GM19193 (cell line): Measurements from ENCODE around the gene CYP1A1.

ENCODE experiments used
- POLR2A ChIP-seq: IDR thresholded peaks from 4 replicates; pipeline ENCODE4 v1.6.1; 2011; ENCODE audit not compliant: insufficient read depth, insufficient read length; ENCODE audit errors: extremely low read depth

CYP1A1 gene

DNA sequence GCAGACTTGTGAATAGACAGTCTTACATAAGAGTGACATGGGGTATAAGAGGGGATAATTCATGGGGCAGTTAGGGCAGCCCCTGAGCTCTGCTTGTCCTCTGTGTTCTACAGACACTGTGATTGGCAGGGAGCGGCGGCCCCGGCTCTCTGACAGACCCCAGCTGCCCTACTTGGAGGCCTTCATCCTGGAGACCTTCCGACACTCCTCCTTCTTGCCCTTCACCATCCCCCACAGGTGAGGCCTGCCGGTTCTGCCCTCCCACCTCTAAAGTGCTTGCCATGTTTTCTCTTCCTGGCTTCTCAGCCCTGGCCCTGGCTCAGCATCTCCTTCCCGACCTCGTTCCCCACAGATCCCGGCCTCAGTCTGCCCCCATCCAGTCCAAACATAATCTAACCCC lies 26.7 kb upstream of the CYP1A1 start:
- no peak for TF ChIP-seq POLR2A

DNA sequence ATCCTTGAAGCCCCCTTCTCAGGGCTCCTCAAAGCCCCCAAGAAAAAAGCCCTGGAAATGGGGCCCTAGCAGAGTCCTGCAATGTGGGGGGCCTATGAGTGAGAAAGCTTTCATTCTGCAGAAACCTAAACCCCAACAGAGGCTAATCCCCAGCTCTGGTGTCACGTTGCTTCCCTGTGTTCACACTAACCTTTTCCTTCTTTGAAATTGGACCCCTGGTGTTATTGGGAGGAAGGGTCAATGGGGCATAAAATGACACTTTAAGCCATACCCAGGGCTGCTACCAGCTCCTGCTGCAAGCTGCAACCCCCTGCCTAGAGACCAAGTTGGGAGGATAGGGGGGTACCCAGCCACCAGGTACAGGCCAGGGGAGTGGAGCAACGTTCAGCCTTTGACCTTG lies 25.4 kb upstream of the CYP1A1 start:
- no peak for TF ChIP-seq POLR2A

DNA sequence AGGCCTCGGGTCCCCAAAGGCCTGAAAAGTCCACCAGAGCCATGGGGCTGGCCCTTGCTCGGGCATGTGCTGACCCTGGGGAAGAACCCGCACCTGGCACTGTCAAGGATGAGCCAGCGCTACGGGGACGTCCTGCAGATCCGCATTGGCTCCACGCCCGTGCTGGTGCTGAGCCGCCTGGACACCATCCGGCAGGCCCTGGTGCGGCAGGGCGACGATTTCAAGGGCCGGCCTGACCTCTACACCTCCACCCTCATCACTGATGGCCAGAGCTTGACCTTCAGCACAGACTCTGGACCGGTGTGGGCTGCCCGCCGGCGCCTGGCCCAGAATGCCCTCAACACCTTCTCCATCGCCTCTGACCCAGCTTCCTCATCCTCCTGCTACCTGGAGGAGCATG lies 24.5 kb upstream of the CYP1A1 start:
- TF ChIP-seq POLR2A, result no peak

DNA sequence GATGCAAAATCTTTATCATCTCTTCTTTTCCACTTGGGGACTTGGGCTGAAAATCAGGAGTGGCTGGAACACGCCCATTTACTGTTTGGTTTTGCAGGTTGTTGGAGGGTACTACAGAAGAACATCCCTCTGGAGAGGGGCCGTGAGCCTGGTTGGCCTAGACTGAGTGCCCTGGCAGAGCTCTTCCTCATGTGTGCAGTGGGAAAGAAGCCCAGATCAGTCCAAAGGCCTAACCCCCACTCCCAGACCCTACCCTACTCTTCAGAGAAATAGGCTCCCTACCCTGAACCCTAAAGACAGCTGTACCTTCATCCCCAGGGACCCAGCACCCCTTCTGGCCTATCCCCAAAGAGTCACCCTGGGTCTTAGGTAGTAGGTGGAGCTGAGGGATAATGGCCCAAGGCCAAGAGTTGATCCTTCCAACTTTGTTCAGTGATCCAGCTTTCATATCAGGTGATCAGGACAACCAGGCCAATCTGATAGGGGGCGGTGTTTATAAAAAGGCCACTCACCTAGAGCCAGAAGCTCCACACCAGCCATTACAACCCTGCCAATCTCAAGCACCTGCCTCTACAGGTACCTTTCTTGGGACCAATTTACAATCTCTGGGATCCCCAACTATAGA lies 23.1 kb upstream of the CYP1A1 start, which contains the start of gene CYP1A2:
Gene CYP1A2, plus strand, starts transcription at position 524 of the 625 bp plus-strand sequence. CDS start 894 bp downstream, outside the sequence.
- TF ChIP-seq POLR2A, result no peak

DNA sequence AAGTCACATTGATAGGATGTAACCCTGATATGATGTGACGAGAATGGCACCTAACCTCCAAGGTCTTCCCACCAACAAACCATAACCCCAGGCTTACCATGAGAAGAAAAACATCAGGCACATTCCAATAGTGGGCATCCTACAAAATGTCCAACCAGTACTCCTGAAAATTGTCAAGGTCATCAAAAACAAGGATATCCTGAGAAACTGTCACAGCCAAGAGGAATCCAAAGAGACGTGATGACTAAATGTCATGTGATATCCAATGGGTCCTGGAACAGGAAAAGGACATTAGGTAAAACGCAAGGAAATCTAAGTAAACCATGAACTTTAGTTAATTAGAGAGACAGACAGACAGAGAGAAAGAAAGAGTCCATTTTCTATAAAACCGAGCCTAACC lies 21.1 kb upstream of the CYP1A1 start:
- no peak for TF ChIP-seq POLR2A

DNA sequence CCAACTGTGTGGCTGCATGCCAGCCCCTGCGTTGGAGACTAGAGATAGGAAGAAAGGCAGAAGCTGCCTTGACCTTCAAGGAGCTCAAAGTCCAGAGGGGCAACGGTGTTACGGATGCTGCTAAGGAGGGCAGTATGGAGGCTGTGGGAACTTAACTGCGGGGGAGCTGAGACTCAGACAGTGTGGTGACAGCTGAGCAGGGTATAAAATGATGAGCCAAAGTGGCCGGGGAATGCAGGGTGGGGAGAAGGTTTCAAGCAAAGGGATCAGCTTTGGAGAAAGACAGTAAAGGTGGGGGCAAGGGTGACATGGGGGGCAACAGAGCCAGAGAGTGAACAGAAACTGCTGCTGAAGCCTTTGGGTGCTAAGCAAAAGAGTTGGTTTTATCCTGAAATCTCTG lies 17.1 kb upstream of the CYP1A1 start:
- TF ChIP-seq POLR2A, result no peak

DNA sequence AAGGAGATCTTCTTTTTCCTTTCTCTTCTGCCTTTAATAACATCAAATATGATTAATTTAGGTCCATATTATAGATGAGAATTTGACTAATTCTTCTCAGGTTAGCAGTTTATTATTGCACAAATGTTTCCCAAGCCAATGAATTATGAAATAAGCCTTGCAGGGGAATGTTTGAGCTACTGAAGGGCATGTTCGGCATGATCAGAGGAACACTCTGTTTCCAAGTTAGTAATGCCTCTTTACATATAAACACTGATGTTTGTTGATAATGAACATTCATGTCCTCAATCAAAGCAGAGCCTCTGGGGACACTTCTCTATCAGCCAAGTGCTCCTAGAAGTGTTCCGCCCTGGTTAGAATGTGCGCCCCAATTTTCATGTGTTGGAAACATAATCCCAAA lies 10.0 kb upstream of the CYP1A1 start:
- TF ChIP-seq POLR2A, result no peak

DNA sequence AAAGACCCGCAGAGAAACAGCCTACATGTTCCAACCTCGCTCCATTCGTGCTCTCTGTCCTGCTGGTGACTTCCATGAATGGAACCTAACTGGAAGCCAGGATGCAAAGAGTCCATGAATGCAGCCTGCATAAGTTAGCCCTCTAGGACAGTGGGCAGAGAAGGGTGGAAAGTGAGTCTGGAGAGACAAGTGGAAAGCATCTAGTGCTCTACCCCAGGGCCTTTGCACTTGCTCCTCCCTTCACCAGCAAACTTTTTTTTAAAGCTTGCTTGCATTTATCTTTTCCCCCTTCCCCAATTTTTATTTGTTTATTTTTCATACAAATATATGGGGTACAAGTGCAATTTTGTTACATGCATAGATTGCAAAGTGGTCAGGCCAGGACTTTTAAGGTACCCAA lies 7.9 kb upstream of the CYP1A1 start:
- TF ChIP-seq POLR2A, result no peak

DNA sequence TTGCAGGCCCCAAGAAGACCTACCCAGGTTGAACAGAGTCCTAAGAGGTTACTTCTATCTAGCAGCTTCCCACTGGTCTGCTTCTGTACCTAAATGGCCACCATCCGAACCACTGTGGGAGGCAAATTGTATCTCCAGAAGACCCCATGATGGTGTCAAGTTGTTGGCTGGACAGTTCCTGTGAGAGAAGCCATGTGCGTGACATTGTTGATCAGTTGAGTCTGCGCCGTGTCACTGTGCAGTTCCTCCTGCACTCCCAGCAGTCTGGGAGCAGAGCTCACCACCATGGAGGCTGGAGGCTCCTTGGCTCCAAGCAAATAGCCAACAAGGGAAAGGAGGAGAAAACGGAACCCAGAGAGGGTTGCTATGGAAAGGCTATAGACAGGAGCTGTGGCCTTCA lies 7.5 kb upstream of the CYP1A1 start:
- no peak for TF ChIP-seq POLR2A

DNA sequence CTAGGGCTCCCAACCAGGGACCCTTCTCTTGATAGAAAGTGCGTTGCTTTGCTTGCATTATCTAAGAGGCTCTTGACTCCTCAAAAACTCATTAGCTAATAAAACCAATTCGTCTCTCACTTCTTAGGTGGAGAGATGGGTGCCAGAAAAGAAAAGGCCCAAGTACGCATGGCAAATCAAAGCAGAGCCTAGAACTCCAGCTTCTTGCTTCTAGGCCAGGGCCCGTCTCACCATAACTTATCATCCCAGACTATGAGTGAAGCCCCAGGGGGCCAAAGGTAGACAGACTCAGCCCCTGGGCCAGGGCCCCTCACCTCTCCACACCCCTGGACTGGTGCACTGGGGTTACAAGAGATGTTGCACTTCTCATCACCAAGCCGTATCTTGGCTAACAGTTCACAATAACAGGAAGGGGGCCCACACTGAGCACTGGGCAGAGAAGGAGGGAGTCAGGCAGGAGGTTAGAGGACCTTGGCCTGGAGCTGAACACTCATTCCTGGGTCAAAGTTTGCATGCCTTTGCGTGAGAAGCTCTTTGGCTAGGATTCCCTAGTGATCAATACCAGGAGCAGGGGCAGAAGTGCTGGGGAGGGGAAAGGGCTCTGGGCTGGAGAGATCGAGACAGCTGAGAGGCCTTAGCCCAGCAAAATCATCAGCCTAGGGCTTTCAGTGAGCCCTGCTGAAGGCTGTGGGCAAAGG lies 5.4 kb upstream of the CYP1A1 start:
- TF ChIP-seq POLR2A, result no peak

DNA sequence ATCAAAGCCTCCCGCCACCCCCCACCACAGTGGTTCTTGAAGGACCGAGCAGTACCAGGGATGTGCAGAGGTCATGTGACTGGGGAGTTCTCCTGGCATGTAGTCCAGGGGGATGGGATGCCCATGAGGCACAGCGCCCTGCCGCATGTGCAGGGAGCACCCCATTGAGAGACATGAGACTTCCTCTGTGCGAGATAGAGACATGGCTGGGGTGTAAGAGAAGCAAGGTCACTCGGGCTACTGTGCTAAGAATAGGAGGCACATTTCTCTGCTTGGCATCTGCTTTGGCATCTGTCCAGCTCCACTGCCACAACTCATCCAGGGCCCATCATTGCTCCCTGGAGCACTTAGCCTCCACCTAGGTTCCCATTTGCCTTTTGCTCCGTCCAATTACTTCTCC lies 2.4 kb upstream of the CYP1A1 start:
- no peak for TF ChIP-seq POLR2A

DNA sequence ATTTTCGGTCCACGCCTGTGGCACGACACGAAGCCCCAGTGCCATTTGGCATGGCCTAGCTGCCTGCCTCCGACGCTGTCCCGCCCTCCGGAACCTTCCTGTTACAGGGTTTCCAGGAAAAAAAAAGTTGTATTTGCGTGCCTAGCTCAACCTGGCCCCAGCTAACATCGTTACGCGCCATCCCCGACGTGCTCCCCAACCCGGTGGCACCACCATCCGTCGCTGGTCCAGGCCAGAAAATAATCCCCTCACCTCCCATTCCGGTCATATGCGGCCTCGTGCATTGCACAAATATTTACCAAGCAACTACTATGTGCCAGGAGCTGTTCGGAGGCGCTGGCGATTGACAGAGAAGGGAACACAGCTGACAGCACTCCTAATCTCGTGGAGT lies 1.4 kb upstream of the CYP1A1 start:
- TF ChIP-seq POLR2A, result no peak

DNA sequence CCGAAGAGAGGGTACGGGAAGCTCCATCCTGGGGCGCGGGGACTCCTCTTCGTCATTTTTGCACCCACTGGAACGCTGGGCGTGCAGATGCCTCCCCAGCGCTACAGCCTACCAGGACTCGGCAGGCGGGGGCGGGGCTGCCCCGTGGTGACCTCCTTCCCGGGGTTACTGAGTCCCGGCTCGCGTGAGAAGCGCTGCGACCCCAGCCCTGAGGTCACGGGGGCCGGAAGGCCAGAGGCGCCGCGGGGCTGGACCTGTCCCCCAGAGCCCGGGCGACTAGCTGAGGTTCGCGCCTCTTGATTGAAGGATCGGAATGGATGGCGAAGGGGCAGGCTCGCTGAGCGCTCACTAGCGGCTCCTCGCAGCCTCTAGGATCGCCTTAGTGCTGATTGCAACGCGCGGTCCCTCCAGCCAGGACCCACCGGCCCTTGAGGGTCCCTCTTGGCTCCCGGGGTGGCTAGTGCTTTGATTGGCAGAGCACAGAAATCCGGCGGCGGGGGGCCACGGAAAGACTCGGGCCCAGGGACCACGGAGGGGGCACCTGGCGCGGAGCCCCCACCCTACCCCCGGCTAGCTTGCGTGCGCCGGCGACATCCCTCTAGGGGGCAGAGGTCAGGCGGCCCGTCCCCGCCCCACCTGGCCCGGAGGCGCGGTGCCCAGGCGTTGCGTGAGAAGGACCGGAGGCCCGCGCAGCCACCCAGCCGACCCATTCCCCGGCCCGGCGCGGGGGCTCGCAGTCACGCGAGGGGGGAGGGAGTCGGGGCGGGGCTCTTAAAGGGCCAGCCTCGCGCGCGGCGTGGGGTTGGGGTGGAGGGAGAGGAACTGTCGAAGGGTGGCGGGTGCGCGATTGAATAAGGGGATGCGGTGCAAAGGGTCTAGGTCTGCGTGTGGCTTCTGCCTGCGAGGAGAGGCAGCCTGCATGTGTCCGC lies 781 bp upstream of the CYP1A1 start:
- TF ChIP-seq POLR2A, result no peak

DNA sequence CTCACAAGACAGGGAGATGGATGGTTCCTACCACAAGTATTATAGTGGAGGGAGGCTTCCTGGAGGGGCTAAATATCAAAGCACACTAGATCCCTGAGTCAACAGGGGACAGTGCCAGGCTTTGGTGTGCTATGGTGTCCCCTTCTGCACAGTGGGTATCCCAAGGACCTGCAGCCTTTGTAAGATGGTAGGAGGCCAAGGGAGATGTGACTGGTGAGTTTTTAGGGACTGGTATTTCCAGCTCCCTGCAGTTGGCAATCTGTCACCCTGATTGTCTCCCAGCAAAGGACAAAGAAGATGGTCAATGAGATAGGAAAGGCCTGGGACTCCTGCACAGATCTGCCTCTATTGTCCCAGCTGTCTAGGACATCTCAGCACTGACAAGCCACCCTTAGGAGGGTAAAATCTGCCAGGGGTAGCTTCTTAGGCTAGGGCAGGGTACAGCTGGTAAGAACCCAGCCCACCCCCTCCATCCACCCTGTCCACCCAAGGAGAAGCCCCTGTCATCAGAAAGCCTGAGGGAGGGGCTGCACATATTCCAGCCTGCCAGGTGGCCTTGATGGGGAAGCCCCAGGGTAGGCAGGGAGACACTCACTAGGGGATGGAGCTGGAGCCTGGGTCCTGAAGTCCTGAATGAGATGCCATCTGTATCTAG lies 631 bp downstream of the CYP1A1 start:
- no peak for TF ChIP-seq POLR2A

DNA sequence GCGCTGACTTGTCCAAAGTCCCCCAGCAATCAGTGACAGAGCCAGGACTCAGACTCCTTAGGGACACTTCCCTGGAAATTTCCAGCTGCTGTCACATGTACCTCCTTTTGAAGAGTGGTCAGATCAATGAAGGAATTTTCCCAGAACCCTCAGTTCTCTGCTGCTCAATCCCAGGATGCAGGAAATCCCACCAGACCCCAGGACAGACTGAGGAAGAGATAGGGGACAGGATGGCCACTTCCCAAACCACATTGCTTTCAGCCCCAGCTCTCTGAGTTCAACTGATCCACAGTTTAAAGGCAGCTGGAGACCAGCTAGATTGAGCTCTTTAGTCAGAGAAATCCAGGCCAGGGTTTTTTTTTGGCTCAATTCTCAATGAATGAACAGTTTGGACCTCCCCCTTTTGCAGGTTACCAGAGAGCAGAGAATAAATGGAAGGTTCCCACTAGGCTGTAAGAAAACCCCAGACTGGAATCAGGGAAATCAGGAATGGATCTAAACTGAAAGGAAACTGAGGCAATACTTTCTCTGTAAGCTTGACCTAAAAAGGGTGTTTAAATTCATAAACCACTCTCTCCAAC lies 1.5 kb downstream of the CYP1A1 start:
- no peak for TF ChIP-seq POLR2A
